Coronary artery (tissue), 2 donors: ENCODE measurements around the gene LRP3.

Experiments
- DNase-seq: peaks from one replicate; pipeline ENCODE4 v3.0.0-alpha.2; 2017; ENCODE audit warnings: low spot score
- H3K27ac ChIP-seq, 2 donors: fragments of 200-600 bp; sonication (generic); one replicate each; pipeline ENCODE4 v1.5.1; 2016 to 2019
- H3K4me3 ChIP-seq: fragments of 200-600 bp; sonication (generic); 2 replicates; pipeline ENCODE4 v1.5.1; 2016; ENCODE audit warnings: mild to moderate bottlenecking, moderate library complexity
- TF ChIP-seq, protein P1 (sequence below): fragments of 200-600 bp; sonication (generic); IDR thresholded peaks from one replicate; pipeline ENCODE4 v1.5.1; 2019; ENCODE audit warnings: antibody characterized with exemption

Gene LRP3

DNA sequence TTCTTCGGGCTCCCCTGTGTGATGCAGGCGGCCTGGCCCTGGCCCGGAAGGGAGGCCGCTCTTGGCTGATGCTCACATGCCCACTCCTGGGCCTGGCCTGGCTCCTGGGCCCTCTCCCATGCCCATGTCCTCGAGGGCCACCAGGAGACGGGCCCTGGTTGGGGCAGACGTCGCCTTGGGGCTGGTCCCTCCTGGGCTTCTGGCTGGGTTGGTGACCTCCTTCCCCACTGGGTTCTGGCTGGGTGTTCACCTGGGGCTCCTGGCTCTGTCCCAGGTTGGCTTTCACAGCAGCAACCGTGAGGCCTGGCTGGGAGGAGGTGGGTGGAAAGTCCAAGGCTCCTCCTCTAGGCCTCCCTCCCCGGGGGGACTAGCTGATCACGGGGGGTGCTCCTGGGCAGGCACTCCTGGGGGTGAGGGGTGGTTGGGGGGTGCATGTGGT lies 47.0 kb downstream of the LRP3 start:
- TF ChIP-seq, protein P1, sequence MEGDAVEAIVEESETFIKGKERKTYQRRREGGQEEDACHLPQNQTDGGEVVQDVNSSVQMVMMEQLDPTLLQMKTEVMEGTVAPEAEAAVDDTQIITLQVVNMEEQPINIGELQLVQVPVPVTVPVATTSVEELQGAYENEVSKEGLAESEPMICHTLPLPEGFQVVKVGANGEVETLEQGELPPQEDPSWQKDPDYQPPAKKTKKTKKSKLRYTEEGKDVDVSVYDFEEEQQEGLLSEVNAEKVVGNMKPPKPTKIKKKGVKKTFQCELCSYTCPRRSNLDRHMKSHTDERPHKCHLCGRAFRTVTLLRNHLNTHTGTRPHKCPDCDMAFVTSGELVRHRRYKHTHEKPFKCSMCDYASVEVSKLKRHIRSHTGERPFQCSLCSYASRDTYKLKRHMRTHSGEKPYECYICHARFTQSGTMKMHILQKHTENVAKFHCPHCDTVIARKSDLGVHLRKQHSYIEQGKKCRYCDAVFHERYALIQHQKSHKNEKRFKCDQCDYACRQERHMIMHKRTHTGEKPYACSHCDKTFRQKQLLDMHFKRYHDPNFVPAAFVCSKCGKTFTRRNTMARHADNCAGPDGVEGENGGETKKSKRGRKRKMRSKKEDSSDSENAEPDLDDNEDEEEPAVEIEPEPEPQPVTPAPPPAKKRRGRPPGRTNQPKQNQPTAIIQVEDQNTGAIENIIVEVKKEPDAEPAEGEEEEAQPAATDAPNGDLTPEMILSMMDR, result no peak
- no peak for DNase-seq
- H3K27ac ChIP-seq, result no peak overlapping the region
- peak overlapping the region; percentile 25 for H3K4me3 ChIP-seq

DNA sequence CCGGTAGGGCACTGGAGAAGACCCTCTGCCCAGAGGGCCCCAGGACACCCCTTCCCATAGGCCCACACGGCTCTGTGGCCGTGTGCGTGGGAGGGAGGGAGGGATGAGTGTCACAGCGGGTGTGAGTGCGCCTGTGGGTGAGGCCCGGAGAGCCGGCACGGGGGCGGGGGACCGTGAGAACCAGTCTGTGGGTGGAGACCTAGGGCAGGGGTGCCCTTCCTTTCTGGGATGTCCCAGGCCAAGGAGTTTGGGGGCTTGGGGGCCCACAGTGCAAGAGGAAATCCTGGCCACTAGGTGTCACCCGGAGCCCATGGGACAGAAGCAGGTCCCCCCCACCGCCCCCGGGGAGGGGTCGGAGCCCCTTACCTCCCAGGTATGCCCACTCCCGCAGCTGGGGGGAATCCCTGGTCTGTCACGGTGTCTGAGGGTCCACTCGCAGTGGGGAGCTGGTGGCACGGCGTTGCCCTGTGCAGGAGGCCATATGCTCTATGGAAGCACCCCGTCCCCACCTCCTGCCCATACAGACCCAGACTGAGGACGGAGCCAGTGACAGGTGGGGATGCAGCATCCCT lies 47.5 kb downstream of the LRP3 start:
- TF ChIP-seq, protein P1, result peak; percentile 51
- no peak overlapping the region for H3K27ac ChIP-seq
- no peak for DNase-seq
- peak overlapping the region; percentile 25 for H3K4me3 ChIP-seq

DNA sequence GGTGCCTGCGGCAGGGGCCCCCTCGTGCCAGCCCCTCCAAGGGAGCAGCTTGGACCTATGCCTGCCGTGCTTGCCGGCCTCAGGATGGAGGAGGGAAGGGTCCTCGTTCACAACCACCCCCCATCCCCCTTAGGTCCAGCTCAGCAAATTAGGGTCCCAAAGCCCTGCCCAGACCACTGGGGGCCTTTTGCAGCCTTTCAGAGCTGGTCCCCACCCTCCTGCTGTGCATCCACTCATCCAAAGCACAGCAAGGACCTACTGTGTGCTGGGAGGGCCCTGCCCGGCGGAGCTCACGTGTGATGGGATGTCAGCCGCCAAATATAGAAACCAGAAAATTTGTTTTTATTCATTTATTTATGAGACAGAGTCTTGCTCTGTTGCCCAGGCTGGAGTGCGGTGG lies 48.0 kb downstream of the LRP3 start:
- TF ChIP-seq, protein P1, result no peak
- Histone ChIP-seq H3K27ac (no peak overlapping the region), H3K4me3 (no peak overlapping the region)
- DNase-seq, result no peak

- no peak for DNase-seq
- TF ChIP-seq, protein P1, result no peak
- Histone ChIP-seq H3K4me3 (no peak overlapping the region), H3K27ac (no peak overlapping the region)
Observed at GRCh38 chr19:33242911-33243310, 48.8 kb downstream of the LRP3 start.

DNA sequence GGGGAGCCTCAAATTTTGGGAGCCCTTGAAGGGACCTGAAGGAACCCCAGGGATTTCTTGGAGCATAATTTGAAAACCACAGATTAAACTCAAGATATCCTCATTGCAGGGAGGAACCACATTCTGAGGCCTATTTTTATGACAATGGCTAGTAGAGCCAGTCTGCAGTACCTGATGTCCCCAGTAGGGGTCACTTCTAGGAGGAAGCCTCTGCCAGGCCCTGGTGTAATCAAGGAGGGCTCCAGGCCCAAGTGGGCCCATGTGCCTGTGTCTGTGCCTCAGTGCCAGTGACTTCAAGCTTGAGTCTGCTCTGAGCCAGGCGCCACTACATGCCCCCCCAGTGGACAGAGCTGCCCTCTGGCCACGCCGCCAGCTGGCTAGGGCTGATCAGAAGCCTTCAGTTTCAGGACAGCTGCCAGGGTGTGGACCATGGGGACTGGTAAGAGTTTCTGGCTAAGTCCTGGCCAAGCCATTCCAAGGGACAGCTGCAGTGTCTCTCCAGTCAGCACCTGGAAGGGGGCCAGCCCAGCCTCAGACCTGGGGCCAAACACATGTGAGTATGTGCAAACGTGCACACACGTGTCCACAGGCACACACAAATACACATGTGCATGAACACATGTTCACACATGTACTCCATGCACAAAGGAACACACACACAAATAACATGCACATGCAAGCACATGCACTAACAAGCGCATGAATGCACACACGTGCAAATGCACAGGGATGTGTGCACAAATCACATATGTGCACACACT lies 52.0 kb downstream of the LRP3 start:
- TF ChIP-seq, protein P1, result no peak
- DNase-seq, result no peak
- Histone ChIP-seq H3K27ac (no peak overlapping the region), H3K4me3 (no peak overlapping the region)

GRCh38 chr19:33246709-33247440 lies 52.7 kb downstream of the LRP3 start:
- DNase-seq, result no peak
- no peak overlapping the region for H3K27ac ChIP-seq
- TF ChIP-seq, protein P1, result no peak
- H3K4me3 ChIP-seq, result no peak overlapping the region
